ENCODE results near the gene GSTO1.

The GSTO1 gene

GRCh38 chr10:104315486-104315921 is 60.8 kb downstream of the GSTO1 start:
- no peak for TF ChIP-seq CTCF (IDR thresholded peaks at IDR 0.05; ENCODE audit: borderline replicate concordance, control extremely low read depth, extremely low read depth, insufficient read depth, missing control alignments)
- DNase-seq (ENCODE audit: low spot score): no peak
- in situ Hi-C loops (cut with MboI; ENCODE audit: low sequenced_read_pairs, unreplicated experiment): no loop called here

- no peak for DNase-seq (ENCODE audit: low spot score)
- in situ Hi-C loops (cut with MboI; ENCODE audit: low sequenced_read_pairs, unreplicated experiment): no loop called here
- no peak for TF ChIP-seq CTCF (IDR thresholded peaks at IDR 0.05; ENCODE audit: borderline replicate concordance, control extremely low read depth, extremely low read depth, insufficient read depth, missing control alignments)
Observed at GRCh38 chr10:104316321-104317099, 61.8 kb downstream of the GSTO1 start.

Measured in GM13976 (cell line).